ENCODE data around the gene ERCC6L2. TPM values are rescaled to one million over a fixed set of nuclear protein-coding genes. Genes with fewer than 3 reads are reported as not detected.

The ERCC6L2 gene
- total and polyA plus RNA-seq, 2 of the 8 experiments (the other 6 are each of a cell fraction or from before 2014, with no cell fraction given), result 9.8 to 50.0 TPM

DNA sequence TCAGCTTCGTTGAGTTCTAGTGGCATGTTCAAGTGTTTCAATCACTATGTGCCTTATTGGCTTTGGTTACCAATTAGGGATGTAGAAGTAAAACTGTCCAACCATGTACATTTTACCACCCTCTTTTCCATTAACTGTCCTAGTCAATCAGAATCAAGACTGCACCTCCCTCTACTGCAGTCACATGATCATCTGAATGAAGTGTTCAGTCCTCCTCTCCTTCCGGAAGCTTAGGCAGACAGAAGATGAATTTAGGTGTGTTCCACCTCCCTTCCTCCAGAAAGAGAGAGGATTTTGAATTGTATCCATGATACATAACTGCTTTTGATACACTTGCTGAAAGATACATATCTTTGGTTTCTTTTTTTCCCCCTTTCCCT is 133.7 kb downstream of the ERCC6L2 start:
- no peak overlapping the region for H3K4ac ChIP-seq (replicated peaks; ENCODE audit: insufficient read length, low read depth, low read length)
- H2BK12ac ChIP-seq (ENCODE audit: low read depth, low read length), result no peak overlapping the region
- no peak overlapping the region for H2BK15ac ChIP-seq (ENCODE audit: low read length)
- no peaks in the 10 kb centered on the region for H3K4me1 ChIP-seq (replicated peaks in 1 of 4; ENCODE audit: control insufficient read depth in 3 of 4, insufficient read depth in 4 of 4, low read length in 3 of 4)
- H4K91ac ChIP-seq (replicated peaks; ENCODE audit: insufficient read length, low read length), result no peak overlapping the region
- WGBS, 2 experiments (ENCODE audit: extremely low coverage in 1 of 2, insufficient coverage in 1 of 2, insufficient read length in 1 of 2, insufficient replicate concordance in 2 of 2, low coverage in 1 of 2, low lambda C conversion rate in 2 of 2, missing lambda C conversion rate in 1 of 2), result 96% methylated on average over 2 of the region's 2 CpGs; no CpG with 5 or more reads in 1 of the 2 experiments
- H3K56ac ChIP-seq (replicated peaks; ENCODE audit: insufficient read length, low read depth, low read length), result no peak overlapping the region
- no peaks in the 10 kb centered on the region for H3K27me3 ChIP-seq (replicated peaks in 1 of 4; ENCODE audit: control insufficient read depth in 3 of 4, extremely low read depth in 1 of 4, insufficient read depth in 3 of 4, low read length in 3 of 4)
- POLR2A ChIA-PET (ENCODE audit: partially characterized antibody), result no interaction called here
- no peak overlapping the region for H3K4me2 ChIP-seq (ENCODE audit: insufficient read depth in 1 of 2, low read depth in 2 of 2, low read length in 2 of 2)
- no peak overlapping the region for H3K18ac ChIP-seq (ENCODE audit: extremely low read depth, low read length)
- no peak overlapping the region for H3K23ac ChIP-seq (ENCODE audit: insufficient read length)
- no peak overlapping the region for H3K27ac ChIP-seq (ENCODE audit: low read depth, low read length)
- no peak overlapping the region for H2BK120ac ChIP-seq (replicated peaks; ENCODE audit: low read depth, low read length)
- H4K20me1 ChIP-seq (replicated peaks in 1 of 2; ENCODE audit: control insufficient read depth in 1 of 2, insufficient read depth in 2 of 2, low read length in 2 of 2), result no peaks in the 10 kb centered on the region
- no peaks in the 10 kb centered on the region for H3K9me3 ChIP-seq (ENCODE audit: insufficient read depth in 2 of 2, low read depth in 1 of 2, low read length in 1 of 2)
- H3K23me2 ChIP-seq (ENCODE audit: low read depth, low read length), result no peaks in the 10 kb centered on the region
- no peak overlapping the region for H2AK5ac ChIP-seq (ENCODE audit: low read depth, low read length)
- H2BK20ac ChIP-seq (ENCODE audit: low read length), result no peak overlapping the region
- H2BK5ac ChIP-seq (ENCODE audit: low read depth, low read length), result no peak overlapping the region
- H3K14ac ChIP-seq (ENCODE audit: insufficient read length), result no peak overlapping the region
- no peak for TF ChIP-seq GTF2F1 (IDR thresholded peaks at IDR 0.05; ENCODE audit: borderline replicate concordance, low read depth, low read length)
- no peak for TF ChIP-seq HDAC2 (IDR thresholded peaks at IDR 0.05; ENCODE audit: borderline replicate concordance in 1 of 2, low read depth in 2 of 2, low read length in 2 of 2)
- TF ChIP-seq, protein P1, sequence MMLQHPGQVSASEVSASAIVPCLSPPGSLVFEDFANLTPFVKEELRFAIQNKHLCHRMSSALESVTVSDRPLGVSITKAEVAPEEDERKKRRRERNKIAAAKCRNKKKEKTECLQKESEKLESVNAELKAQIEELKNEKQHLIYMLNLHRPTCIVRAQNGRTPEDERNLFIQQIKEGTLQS (IDR thresholded peaks at IDR 0.05; ENCODE audit: insufficient read depth, low read depth, low read length), result no peak
- no peak for TF ChIP-seq POLR2A (IDR thresholded peaks at IDR 0.05; ENCODE audit: control extremely low read depth in 1 of 2, low read depth in 2 of 2, low read length in 2 of 2)
- TF ChIP-seq, protein P2, sequence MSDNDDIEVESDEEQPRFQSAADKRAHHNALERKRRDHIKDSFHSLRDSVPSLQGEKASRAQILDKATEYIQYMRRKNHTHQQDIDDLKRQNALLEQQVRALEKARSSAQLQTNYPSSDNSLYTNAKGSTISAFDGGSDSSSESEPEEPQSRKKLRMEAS (IDR thresholded peaks at IDR 0.05), result no peak
- no peak for TF ChIP-seq TAF1 (IDR thresholded peaks at IDR 0.05; ENCODE audit: low read depth, low read length)
- no peak for TF ChIP-seq POU5F1 (IDR thresholded peaks at IDR 0.05; ENCODE audit: low read depth, low read length)
- TF ChIP-seq EGR1 (IDR thresholded peaks at IDR 0.05; ENCODE audit: borderline replicate concordance, low read depth, low read length), result no peak
- TF ChIP-seq FOSL1 (IDR thresholded peaks at IDR 0.05; ENCODE audit: insufficient read depth, low read depth, low read length), result no peak
- TF ChIP-seq SIRT6 (IDR thresholded peaks at IDR 0.05; ENCODE audit: low read length), result no peak
- no peak for TF ChIP-seq ASH2L (IDR thresholded peaks at IDR 0.05; ENCODE audit: low read length)
- TF ChIP-seq CBX8 (IDR thresholded peaks at IDR 0.05; ENCODE audit: borderline replicate concordance, low read depth, low read length), result no peak
- H2AFZ ChIP-seq (ENCODE audit: low read length), result no peak overlapping the region
- no peak overlapping the region for H4K5ac ChIP-seq (ENCODE audit: insufficient read length, low read depth, low read length)
- H4K8ac ChIP-seq (ENCODE audit: extremely low read depth, insufficient read depth, low read length), result no peak overlapping the region
- no peak overlapping the region for H3K4me3 ChIP-seq (ENCODE audit: extremely low read depth in 1 of 4, insufficient read depth in 2 of 4, low read depth in 3 of 4, low read length in 4 of 4)
- CTCF ChIA-PET (ENCODE audit: partially characterized antibody), result no interaction called here
- FAIRE-seq (no peak), DNase-seq (ENCODE audit: low read depth in 1 of 2, low spot score in 2 of 2) (no peak)
- no peaks in the 10 kb centered on the region; the same call in 1 of the 2 replicates for H3K79me1 ChIP-seq (ENCODE audit: low read depth, low read length)
- H3K36me3 ChIP-seq (ENCODE audit: control insufficient read depth in 2 of 4, insufficient read depth in 4 of 4, low read length in 3 of 4), result peaks cover 3 to 17% (median 4%) of the 10 kb centered on the region in 4 experiments; a peak in 4 of 8 replicates
- no peak overlapping the region for H3K9ac ChIP-seq (replicated peaks in 1 of 4; ENCODE audit: extremely low read depth in 1 of 4, low read depth in 3 of 4, low read length in 3 of 4)
- H3K79me2 ChIP-seq (ENCODE audit: control insufficient read depth in 1 of 2, insufficient read depth in 2 of 2, low read length in 2 of 2), result no peaks in the 10 kb centered on the region
